SK-N-SH (cell line): ENCODE data around the gene MYO1F. TPM values are rescaled to one million over a fixed set of nuclear protein-coding genes. Genes with fewer than 3 reads are reported as not detected.

Source experiments
- CTCF ChIA-PET: fragments of 300-600, 350-600 bp; formaldehyde crosslinking; extraction: SDS; loops from one replicate; lab custom pipeline; 2021; lab: Yijun Ruan, JAX
- POLR2A ChIA-PET: fragments of 350-600 bp; sonication (Branson Sonifier 250); formaldehyde crosslinking; extraction: SDS; loops from one replicate; lab custom pipeline; 2020; ENCODE audit warnings: antibody characterized with exemption, inconsistent platforms; lab: Yijun Ruan, JAX
- DNase-seq: peaks from one replicate; pipeline ENCODE4 v3.0.0; 2012
- H2AFZ ChIP-seq: fragments of 200-600 bp; sonication (generic); 2 replicates; pipeline ENCODE4 v1.8.1; 2016; ENCODE audit warnings: antibody characterized with exemption, mild to moderate bottlenecking, low read depth
- H3F3A ChIP-seq: fragments of 200-600 bp; sonication (generic); replicated peaks from 2 replicates; pipeline ENCODE3; 2016; ENCODE audit warnings: antibody characterized with exemption, mild to moderate bottlenecking; ENCODE audit not compliant: insufficient read depth
- H3K27ac ChIP-seq, 2 experiments: fragments of 200-500 bp in 1 of 2; fragments of 200-600 bp in 1 of 2; sonication (Bioruptor generic) in 1 of 2; sonication (generic), shearing (Covaris generic) in 1 of 2; 2 replicates each; pipeline versions ENCODE4 v1.5.1 to v1.6.1; 2014 to 2016; ENCODE audit warnings: low read depth in 2 of 2, inconsistent platforms in 1 of 2, low read length in 1 of 2, mild to moderate bottlenecking in 1 of 2, mixed read lengths in 1 of 2
- H3K27me3 ChIP-seq: fragments of 200-600 bp; sonication (generic), shearing (Covaris generic); 2 replicates; pipeline ENCODE4 v1.6.1; 2016; ENCODE audit warnings: mixed run types; ENCODE audit not compliant: insufficient read depth
- H3K36me3 ChIP-seq, 2 experiments: fragments of 200-500 bp in 1 of 2; fragments of 200-600 bp in 1 of 2; sonication (Bioruptor generic) in 1 of 2; sonication (generic) in 1 of 2; replicated peaks in 1 of 2; 2 replicates each; pipeline versions ENCODE3 to v1.5.1; 2014 to 2016; ENCODE audit warnings: low read length in 1 of 2, mild to moderate bottlenecking in 1 of 2; ENCODE audit not compliant: insufficient read depth in 2 of 2, control insufficient read depth in 1 of 2
- H3K4me1 ChIP-seq, 2 experiments: fragments of 200-500 bp in 1 of 2; fragments of 200-600 bp in 1 of 2; sonication (Bioruptor generic) in 1 of 2; sonication (generic), shearing (Covaris generic) in 1 of 2; 2 replicates each; pipeline versions ENCODE4 v1.5.1 to v1.6.1; 2014 to 2016; ENCODE audit warnings: low read depth in 1 of 2, low read length in 1 of 2, mixed run types in 1 of 2; ENCODE audit not compliant: insufficient read depth in 2 of 2, control insufficient read depth in 1 of 2
- H3K4me2 ChIP-seq: fragments of 200-600 bp; sonication (generic), shearing (Covaris generic); 2 replicates; pipeline ENCODE4 v1.6.1; 2017; ENCODE audit warnings: mixed run types
- H3K4me3 ChIP-seq, 2 experiments: fragments of 200-500 bp in 1 of 2; fragments of 200-600 bp in 1 of 2; sonication (Bioruptor generic) in 1 of 2; sonication (generic), shearing (Covaris generic) in 1 of 2; 2 replicates each; pipeline versions ENCODE4 v1.5.1 to v1.8.1; 2014 to 2016; ENCODE audit warnings: low read depth in 2 of 2, inconsistent platforms in 1 of 2, low read length in 1 of 2, mild to moderate bottlenecking in 1 of 2, mixed read lengths in 1 of 2, moderate library complexity in 1 of 2
- H3K79me2 ChIP-seq: fragments of 200-600 bp; sonication (generic); 2 replicates; pipeline ENCODE4 v1.8.1; 2017; ENCODE audit warnings: mild to moderate bottlenecking; ENCODE audit not compliant: insufficient read depth
- H3K9ac ChIP-seq: fragments of 200-600 bp; sonication (generic); 2 replicates; pipeline ENCODE4 v1.6.1; 2017; ENCODE audit warnings: mixed run types
- H3K9me2 ChIP-seq: fragments of 200-600 bp; sonication (generic); 2 replicates; pipeline ENCODE4 v1.6.1; 2017; ENCODE audit warnings: mixed run types
- H3K9me3 ChIP-seq: fragments of 200-600 bp; sonication (generic); 2 replicates; pipeline ENCODE4 v1.6.1; 2017; ENCODE audit warnings: mixed run types, mild to moderate bottlenecking, moderate library complexity
- H4K20me1 ChIP-seq: fragments of 200-600 bp; sonication (generic); 2 replicates; pipeline ENCODE4 v1.6.1; 2017; ENCODE audit warnings: mild to moderate bottlenecking, mixed run types; ENCODE audit not compliant: insufficient read depth
- EP300 ChIP-seq, 2 experiments: IDR thresholded peaks; 2 replicates each; pipeline versions ENCODE4 v1.4.0 to v1.6.1; 2012; ENCODE audit warnings: borderline replicate concordance in 1 of 2, low read depth in 1 of 2, low read length in 1 of 2
- EZH2phosphoT487 ChIP-seq: fragments of 200-600 bp; sonication (generic); IDR thresholded peaks from 2 replicates; pipeline ENCODE4 v1.6.1; 2017; ENCODE audit warnings: low read depth, mixed run types, mild to moderate bottlenecking, antibody characterized with exemption, moderate library complexity, borderline replicate concordance
- FOSL2 ChIP-seq: IDR thresholded peaks from 2 replicates; pipeline ENCODE4 v1.4.0; 2012; ENCODE audit warnings: low read depth, mild to moderate bottlenecking, moderate library complexity, borderline replicate concordance
- GATA2 ChIP-seq: sonication (generic); formaldehyde crosslinking; IDR thresholded peaks from 2 replicates; pipeline ENCODE4 v1.5.0; 2020; ENCODE audit warnings: mild to moderate bottlenecking, missing genetic modification reagents
- NRF1 ChIP-seq: IDR thresholded peaks from 2 replicates; pipeline ENCODE4 v1.6.1; 2012; ENCODE audit warnings: low read depth, mild to moderate bottlenecking, low read length
- POLR2AphosphoS5 ChIP-seq: IDR thresholded peaks from 2 replicates; pipeline ENCODE4 v1.6.1; 2012; ENCODE audit warnings: low read depth, low read length
- SIN3A ChIP-seq: IDR thresholded peaks from 2 replicates; pipeline ENCODE4 v1.6.1; 2012; ENCODE audit warnings: low read depth, mild to moderate bottlenecking, low read length, moderate library complexity, borderline replicate concordance
- TAF1 ChIP-seq: IDR thresholded peaks from 2 replicates; pipeline ENCODE4 v1.6.1; 2012; ENCODE audit warnings: low read depth, mild to moderate bottlenecking, low read length, moderate library complexity, borderline replicate concordance
- TCF12 ChIP-seq: IDR thresholded peaks from 2 replicates; pipeline ENCODE4 v1.4.0; 2012
- WGBS: methylation state at CpG from one replicate; pipeline ENCODE4 v1.1.6; 2017; ENCODE audit warnings: low lambda C conversion rate; 5-methylcytosine and 5-hydroxymethylcytosine counted together
- polyA plus RNA-seq, 3 experiments: library from polyadenylated mRNA; depleted of rRNA; stranded (reverse); fragments of >200 nt; gene quantifications; 2 replicates each; pipeline ENCODE4 v1.2.3, GENCODE V29; 2012
- TF ChIP-seq, protein P1 (sequence below): IDR thresholded peaks from 2 replicates; pipeline ENCODE4 v1.4.0; 2012; ENCODE audit warnings: low read depth, borderline replicate concordance
- TF ChIP-seq, protein P2 (sequence below): IDR thresholded peaks from 2 replicates; pipeline ENCODE4 v1.4.0; 2012; ENCODE audit warnings: low read depth, borderline replicate concordance
- TF ChIP-seq, protein P3 (sequence below): IDR thresholded peaks from 2 replicates; pipeline ENCODE4 v1.4.0; 2012; ENCODE audit warnings: low read depth

Gene MYO1F
- polyA plus RNA-seq, 1 of the 3 experiments (the other 2 are of a cell fraction), result 0.51 TPM

DNA sequence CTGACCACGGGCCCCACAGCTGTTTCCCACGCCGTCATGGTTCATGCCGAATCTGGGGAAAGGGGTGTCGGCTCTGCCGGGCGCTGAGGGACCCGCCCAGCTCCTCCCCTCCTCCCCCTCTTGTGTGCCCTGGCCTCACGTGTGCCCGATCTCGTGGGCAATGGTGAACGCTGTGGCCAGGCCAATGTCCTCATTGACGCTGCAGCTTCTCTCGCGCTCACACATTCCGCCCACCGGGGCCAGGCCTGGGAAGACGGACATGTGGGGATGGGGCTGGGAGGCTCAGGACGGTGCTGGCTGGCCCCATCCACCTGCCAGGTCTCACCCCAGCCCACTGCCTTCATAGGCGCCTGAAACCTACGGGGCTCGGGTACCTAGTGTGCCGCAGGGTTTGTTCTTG, 18.9 kb upstream of the MYO1F start:
- H3K9me2 ChIP-seq, result no peaks in the 10 kb centered on the region
- H3F3A ChIP-seq, result no peaks in the 10 kb centered on the region
- H3K36me3 ChIP-seq, result no peaks in the 10 kb centered on the region
- H3K9me3 ChIP-seq, result no peaks in the 10 kb centered on the region
- H3K79me2 ChIP-seq, result no peaks in the 10 kb centered on the region
- no peaks in the 10 kb centered on the region for H3K27me3 ChIP-seq
- POLR2A ChIA-PET, result no interaction called here
- CTCF ChIA-PET, result interaction anchor here (4.0 to 11.2 kb wide), 3 partner anchors 9 to 20 kb away, joined by 15 to 152 read pairs (median 22); partner anchors contain the start of gene MYO1F
- H3K9ac ChIP-seq, result no peak overlapping the region
- WGBS, result 71% methylated on average over 17 of the region's 23 CpGs
- no peaks in the 10 kb centered on the region for H4K20me1 ChIP-seq
- no peak overlapping the region for H3K27ac ChIP-seq
- no peak overlapping the region for H2AFZ ChIP-seq
- TF ChIP-seq SIN3A (no peak), GATA2 (CRISPR knock-in tag) (no peak), TCF12 (no peak), POLR2AphosphoS5 (no peak), FOSL2 (no peak), TAF1 (no peak), EZH2phosphoT487 (no peak), EP300 (IDR thresholded peaks at IDR 0.05; ENCODE audit: borderline replicate concordance in 1 of 2, low read depth in 1 of 2, low read length in 1 of 2) (no peak)
- TF ChIP-seq, protein P1, sequence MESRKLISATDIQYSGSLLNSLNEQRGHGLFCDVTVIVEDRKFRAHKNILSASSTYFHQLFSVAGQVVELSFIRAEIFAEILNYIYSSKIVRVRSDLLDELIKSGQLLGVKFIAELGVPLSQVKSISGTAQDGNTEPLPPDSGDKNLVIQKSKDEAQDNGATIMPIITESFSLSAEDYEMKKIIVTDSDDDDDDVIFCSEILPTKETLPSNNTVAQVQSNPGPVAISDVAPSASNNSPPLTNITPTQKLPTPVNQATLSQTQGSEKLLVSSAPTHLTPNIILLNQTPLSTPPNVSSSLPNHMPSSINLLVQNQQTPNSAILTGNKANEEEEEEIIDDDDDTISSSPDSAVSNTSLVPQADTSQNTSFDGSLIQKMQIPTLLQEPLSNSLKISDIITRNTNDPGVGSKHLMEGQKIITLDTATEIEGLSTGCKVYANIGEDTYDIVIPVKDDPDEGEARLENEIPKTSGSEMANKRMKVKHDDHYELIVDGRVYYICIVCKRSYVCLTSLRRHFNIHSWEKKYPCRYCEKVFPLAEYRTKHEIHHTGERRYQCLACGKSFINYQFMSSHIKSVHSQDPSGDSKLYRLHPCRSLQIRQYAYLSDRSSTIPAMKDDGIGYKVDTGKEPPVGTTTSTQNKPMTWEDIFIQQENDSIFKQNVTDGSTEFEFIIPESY, result no peak
- TF ChIP-seq, protein P2, sequence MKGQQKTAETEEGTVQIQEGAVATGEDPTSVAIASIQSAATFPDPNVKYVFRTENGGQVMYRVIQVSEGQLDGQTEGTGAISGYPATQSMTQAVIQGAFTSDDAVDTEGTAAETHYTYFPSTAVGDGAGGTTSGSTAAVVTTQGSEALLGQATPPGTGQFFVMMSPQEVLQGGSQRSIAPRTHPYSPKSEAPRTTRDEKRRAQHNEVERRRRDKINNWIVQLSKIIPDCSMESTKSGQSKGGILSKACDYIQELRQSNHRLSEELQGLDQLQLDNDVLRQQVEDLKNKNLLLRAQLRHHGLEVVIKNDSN, result no peak
- no peak overlapping the region for H3K4me2 ChIP-seq
- H3K4me1 ChIP-seq, result peaks cover 0 to 9% of the 10 kb centered on the region in 2 experiments; a peak in 1 of 4 replicates
- DNase-seq, result no peak
- H3K4me3 ChIP-seq, result no peak overlapping the region

DNA sequence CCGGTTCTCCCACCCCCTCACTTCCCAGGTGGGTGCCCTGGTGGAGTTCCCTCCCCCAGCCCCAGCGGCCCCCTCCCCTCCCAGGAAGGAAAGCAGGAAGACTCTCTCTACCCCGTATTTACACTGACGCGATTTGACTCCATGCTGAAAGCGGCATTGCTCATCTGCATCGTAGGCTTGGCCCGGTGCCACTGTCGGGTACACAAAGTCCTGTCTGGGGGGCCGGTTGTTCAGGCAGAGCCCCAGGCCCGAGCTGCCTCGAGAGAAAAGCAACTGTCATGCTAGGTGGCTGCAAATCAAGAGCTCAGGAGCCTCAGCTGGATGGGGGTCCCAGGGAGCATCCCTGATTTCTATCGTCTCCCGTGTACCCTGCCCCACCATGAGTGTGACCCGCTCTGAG, 18.4 kb upstream of the MYO1F start:
- CTCF ChIA-PET, result interaction anchor here (4.0 to 11.2 kb wide), 3 partner anchors 10 to 20 kb away, joined by 15 to 152 read pairs (median 22); partner anchors contain the start of gene MYO1F
- Histone ChIP-seq H3K36me3 (no peaks in the 10 kb centered on the region), H3K9me2 (no peaks in the 10 kb centered on the region), H4K20me1 (no peaks in the 10 kb centered on the region), H3K9me3 (no peaks in the 10 kb centered on the region), H3K79me2 (no peaks in the 10 kb centered on the region), H3K4me2 (no peak overlapping the region), H3K27me3 (no peaks in the 10 kb centered on the region), H3F3A (no peaks in the 10 kb centered on the region), H2AFZ (no peak overlapping the region), H3K27ac (no peak overlapping the region), H3K4me1 (peaks cover 0 to 9% of the 10 kb centered on the region in 2 experiments; a peak in 1 of 4 replicates), H3K9ac (no peak overlapping the region), H3K4me3 (no peak overlapping the region)
- POLR2A ChIA-PET, result no interaction called here
- no peak for DNase-seq
- TF ChIP-seq EP300 (IDR thresholded peaks at IDR 0.05; ENCODE audit: borderline replicate concordance in 1 of 2, low read depth in 1 of 2, low read length in 1 of 2), result no peak
- no peak for TF ChIP-seq NRF1
- TF ChIP-seq, protein P3, sequence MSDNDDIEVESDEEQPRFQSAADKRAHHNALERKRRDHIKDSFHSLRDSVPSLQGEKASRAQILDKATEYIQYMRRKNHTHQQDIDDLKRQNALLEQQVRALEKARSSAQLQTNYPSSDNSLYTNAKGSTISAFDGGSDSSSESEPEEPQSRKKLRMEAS, result no peak
- WGBS, result 75% methylated on average over 4 of the region's 15 CpGs
